ENCODE measurements around the gene TTC33.

DNA sequence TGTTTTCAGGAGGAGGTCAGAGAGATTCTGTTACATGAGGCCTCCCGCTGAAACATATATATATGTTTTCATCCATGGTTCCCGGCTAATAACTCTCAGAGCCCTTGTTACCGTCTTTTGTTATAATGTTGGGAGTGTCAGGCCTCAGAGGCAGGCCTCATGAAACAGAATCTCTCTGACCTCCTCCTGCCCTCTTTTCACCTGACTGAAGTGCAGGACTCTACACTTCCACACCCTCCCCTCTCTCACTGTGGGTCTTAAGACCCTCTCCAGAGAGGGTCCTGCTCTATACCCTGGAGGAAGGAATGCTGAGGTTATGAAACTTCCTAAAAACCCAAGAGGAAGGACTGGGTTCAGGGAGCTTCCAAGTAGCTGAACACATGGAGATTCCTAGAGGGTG, 104.6 kb downstream of the TTC33 start:
- no peak for TF ChIP-seq TAF1 (IDR thresholded peaks at IDR 0.05; ENCODE audit: low read depth)
- TF ChIP-seq CREB1 (IDR thresholded peaks at IDR 0.05; ENCODE audit: low read depth) = no peak
- no peak for TF ChIP-seq ZBTB7A (IDR thresholded peaks at IDR 0.05; ENCODE audit: low read depth)
- no peak for TF ChIP-seq EP300 (IDR thresholded peaks at IDR 0.05; ENCODE audit: borderline replicate concordance)
- no peak for TF ChIP-seq REST (IDR thresholded peaks at IDR 0.05; ENCODE audit: low read depth)
- no peak for TF ChIP-seq YY1 (IDR thresholded peaks at IDR 0.05; ENCODE audit: low read depth)
- TF ChIP-seq FOXM1 (IDR thresholded peaks at IDR 0.05; ENCODE audit: borderline replicate concordance, low read depth) = no peak
- TF ChIP-seq, protein P1, sequence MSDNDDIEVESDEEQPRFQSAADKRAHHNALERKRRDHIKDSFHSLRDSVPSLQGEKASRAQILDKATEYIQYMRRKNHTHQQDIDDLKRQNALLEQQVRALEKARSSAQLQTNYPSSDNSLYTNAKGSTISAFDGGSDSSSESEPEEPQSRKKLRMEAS (IDR thresholded peaks at IDR 0.05) = no peak
- TF ChIP-seq TCF12 (IDR thresholded peaks at IDR 0.05; ENCODE audit: low read depth) = no peak
- no peak for TF ChIP-seq RAD21 (IDR thresholded peaks at IDR 0.05; ENCODE audit: low read depth)
- no peak for TF ChIP-seq CEBPB (IDR thresholded peaks at IDR 0.05)
